Measurements from ENCODE around the gene SNX32.

The SNX32 gene

GRCh38 chr11:65869643-65870306 lies 36.0 kb downstream of the SNX32 start:
- DNase-seq, result no peak

DNA sequence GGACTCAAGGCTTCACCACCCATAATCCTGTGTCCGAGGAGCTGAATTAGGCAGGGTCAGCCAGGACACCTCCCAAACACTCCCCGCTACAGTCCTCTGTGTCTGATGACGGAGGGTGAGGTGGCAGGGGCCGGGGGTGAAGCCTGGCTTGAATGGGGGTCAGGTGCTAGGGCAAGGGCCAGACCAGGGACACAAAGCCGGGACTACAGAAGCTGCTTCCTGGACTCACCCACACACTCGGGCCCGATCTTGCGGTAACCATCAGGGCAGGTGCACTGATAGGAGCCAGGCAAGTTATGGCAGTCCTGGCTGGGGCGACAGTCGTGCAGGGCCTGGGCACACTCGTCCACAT lies 36.5 kb downstream of the SNX32 start:
- DNase-seq, result no peak

DNA sequence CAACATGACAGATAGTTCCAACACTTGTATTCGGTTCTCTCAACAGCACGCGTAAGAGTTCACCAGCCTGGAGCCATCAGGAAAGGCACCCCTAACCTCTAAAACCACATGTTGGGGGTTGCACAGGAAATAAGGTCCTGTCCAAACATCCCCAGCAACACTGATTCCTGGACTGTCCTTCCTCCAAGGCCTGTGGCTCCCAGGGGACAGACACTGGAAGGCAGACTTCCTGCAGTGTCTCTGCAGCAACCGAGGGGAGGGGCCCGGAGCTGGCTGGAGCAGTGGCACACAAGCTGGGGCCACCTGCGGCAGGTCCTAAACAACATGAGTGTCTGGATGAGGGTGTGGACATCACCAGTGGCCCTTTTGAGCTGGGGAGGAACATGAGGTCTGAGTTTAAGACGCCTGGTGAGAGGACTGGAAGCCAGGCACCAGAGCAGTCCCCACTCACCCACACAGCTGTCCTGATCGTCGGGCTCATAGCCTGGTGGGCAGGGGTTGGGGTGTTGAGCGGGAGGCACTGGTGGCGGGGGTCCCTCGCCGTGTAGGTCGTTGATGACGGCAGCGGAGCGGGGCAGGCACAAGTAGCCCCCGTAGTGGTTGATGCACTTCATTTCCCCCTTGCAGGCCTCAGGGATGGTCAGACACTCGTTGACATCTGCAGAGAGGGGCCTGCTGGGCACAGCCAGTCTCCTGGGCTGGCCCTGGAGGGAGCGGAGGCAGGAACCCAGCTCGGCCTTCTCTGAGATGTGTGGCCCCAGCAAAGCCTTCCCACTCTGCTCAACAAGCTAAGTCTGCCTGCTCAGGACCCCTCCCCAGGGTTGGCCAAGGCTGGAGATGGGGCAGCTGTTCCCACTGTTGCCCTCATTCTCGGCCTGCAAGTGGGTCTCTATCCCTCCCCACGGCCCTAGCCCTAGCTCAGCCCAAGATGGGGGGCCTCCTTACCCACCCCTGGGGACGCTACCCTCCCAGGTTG lies 37.2 kb downstream of the SNX32 start:
- DNase-seq, result no peak

- DNase-seq, result no peak
Measured at GRCh38 chr11:65871811-65872548, 38.2 kb downstream of the SNX32 start.

DNA sequence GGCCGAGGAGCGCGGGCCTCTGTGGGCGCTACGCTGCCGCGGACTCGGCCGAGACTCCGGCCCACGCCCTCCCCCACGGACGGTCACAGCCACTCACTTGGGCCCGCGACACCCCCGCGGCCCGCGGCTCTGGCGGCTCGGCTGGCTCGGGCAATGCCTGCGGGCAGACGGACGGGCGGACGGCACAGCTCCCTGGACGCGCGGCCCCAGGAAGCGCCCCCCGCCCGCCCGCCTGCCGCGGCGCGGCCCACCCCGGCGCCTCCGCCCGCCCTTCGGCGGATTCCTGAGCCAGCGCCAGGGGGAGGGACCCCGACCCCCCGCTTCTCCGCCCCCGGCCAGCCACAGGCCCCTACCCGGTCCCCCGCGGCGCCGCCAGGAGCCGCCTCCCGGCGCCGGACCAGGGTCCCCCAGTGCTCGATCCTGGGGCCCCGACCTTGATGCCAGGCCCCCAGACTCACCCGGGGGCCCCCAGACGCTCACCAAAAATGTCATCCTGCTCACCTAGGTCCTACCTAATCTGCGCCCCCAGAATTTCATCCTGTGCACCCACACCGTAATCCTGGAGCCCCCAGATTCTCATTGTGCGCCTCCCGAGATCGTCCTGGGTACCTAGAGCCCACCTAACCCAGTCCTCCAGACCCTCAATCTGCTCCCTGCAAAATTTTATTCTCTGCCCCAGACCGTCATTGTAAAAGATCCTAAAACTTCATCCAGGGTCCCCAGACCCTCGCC lies 39.0 kb downstream of the SNX32 start, which contains the start of gene EFEMP2:
TSS of gene EFEMP2 (minus strand) at position 215 of the 732 bp plus-strand sequence. CDS start 446 bp downstream, outside the sequence.
- no peak for DNase-seq

DNA sequence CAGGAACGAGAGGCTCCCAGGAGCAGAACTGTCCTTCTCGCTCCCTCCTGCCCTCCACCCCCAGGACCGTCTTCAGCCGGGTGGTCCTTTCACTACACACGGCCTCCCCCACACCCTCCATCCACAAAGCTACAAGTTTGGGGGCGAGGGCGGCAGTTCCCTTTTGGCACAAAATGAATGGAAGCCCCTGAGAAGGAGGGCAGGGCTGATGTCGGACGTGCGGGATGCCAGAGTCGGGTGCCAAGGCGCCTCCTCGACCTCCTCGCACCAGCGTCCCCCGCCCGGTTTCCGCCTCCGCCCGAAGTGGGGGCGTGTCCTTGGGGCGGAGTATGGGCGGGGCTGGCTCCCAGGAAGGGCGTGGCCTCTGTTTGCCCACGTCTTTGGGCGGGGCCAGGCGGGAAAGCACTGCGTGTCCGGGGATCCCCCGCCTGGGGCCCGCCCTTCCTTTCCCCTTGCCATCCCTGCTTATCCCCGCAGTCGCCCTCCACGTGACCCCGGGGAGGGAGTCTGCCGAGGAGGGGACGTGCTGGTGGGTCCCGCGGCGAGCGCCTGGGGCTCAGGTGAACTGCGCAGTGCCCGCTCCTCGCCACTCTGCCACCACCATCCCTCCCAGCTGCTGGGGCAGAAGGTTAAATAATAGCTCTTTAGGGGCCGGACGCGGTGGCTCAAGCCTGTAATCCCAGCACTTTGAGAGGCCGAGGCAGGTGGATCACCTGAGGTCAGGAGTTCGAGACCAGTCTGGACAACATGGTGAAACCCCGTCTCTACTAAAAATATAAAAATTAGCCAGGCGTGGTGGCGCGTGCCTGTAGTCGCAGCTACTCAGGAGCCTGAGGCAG lies 39.8 kb downstream of the SNX32 start:
- peak; percentile 76 to 88 for DNase-seq

DNA sequence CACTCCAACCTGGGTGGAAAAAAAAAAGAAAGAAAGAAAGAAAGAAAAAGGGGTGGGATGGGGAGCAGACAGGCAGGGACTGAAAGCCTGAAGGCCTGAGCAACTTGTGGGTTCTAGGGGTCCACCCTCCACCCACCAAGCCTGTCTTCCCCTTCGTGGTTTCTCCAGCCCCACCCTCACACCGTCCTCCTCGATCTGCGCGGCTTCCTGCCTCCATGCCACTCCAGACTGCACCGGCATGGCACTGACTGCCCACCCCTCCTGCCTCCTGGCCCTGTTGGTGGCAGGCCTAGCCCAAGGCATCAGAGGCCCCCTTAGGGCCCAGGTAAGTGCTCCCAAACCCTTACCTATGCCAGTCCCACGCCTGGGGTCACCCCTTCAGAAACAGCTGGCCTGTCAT lies 45.9 kb downstream of the SNX32 start, which contains the start of gene CTSW:
TSS of gene CTSW (plus strand) at position 221 of the 400 bp plus-strand sequence. CDS start at position 239, 18 bp downstream.
- no peak for DNase-seq

GRCh38 chr11:65880027-65880426 lies 46.3 kb downstream of the SNX32 start:
- DNase-seq, result no peak

GRCh38 chr11:65880844-65881421 lies 47.2 kb downstream of the SNX32 start:
- DNase-seq, result no peak

DNA sequence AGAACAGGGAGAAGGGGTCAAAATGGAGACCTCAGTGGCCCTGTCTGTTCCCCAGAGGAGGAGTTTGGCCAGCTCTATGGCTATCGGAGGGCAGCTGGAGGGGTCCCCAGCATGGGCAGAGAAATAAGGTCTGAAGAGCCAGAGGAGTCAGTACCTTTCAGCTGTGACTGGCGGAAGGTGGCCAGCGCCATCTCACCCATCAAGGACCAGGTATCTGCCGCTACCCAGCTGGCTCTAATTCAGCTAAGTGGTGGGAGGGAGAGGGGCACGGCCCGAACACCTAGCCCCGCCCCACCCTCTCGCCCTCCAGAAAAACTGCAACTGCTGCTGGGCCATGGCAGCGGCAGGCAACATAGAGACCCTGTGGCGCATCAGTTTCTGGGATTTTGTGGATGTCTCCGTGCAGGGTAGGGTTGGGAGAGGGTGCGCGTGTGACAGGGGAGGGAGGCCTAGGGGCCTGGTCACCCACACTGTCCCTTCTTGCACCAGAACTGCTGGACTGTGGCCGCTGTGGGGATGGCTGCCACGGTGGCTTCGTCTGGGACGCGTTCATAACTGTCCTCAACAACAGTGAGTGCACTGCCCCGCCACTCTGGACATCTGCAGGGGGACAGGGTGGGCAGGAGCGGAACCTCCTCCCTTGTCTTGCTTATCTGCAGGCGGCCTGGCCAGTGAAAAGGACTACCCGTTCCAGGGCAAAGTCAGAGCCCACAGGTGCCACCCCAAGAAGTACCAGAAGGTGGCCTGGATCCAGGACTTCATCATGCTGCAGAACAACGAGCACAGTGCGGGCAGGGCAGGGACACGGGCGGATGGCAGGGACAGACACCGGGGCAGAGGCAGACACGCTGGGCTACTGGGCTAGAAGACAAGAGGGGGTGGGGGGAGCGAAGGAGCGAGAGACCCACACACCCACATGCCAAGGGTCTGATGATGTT lies 48.6 kb downstream of the SNX32 start:
- DNase-seq, result no peak

- no peak for DNase-seq
Measured at GRCh38 chr11:65883058-65883761, 49.4 kb downstream of the SNX32 start.

GRCh38 chr11:65883786-65884715 lies 50.3 kb downstream of the SNX32 start:
- no peak for DNase-seq

- peak; percentile 47 to 70 for DNase-seq
Measured at GRCh38 chr11:65884716-65885092, 50.9 kb downstream of the SNX32 start.

DNA sequence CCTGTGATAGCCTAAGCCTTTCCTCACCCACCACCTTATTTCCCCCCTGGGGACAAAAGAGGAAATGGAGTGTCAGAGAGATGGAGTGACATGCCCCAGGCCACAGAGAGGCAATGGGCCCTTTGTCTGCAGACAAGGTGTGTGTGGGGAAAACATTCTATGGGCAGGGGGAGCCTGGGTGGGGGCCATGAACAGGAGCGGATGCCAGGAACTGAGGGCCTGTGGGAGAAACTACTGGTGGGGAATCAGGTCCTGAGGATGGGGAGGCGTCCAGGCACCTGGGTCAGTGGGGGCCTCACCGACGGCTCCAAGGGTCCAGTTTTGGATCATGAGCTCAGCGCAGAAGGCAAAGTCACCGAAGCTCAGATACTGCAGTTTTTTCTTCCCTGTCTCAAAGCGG lies 51.5 kb downstream of the SNX32 start:
- no peak for DNase-seq

GRCh38 chr11:65885808-65886536 lies 52.2 kb downstream of the SNX32 start:
- DNase-seq, result no peak

GRCh38 chr11:65886826-65887722 lies 53.3 kb downstream of the SNX32 start:
- DNase-seq, result no peak
